ENCODE measurements around the gene SLAIN1.
"Not testable (repeated sequence)": the region's sequence is repeated elsewhere in the genome, so short reads cannot be mapped to it uniquely, and the experiment has no call there.

The SLAIN1 gene

DNA sequence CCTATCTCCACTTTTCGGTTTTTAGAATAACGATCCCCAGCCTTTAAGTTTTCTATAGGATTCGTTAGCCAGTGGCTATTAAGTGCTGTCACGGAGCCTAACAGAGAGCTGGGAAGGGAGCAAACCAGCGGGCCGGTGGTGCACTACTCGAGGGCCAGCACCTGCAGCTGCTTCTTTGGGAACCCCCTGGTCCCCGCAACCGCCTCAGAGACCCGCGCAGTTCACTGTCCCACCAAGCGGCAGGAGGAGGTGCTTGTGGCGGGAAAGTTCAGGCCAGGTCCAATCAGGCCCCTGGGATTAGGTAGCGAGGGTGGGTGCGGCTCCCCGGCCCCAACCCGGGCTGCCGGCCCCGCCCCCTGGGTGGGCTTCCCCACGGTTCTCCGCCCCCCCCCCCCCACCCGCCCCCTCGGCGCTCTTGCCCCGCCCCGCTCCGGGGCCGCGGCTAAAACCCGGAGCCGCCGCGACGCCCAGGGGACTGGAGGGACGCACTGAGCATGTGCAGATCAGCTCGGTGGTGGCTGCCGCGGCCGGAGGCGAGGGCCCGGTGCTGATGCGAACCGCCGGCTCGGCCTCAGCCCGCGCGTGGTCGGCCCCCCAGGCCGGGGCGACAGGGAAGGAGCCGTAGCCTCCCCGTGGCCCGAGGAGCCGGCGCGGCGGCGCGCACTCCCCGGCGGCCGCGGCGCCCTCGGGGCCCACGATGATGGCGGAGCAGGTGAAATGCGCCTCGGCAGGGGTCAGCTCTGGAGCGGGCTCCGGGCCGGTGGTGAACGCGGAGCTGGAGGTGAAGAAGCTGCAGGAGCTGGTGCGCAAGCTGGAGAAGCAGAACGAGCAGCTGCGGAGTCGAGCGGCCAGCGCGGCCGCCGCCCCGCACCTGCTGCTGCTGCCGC is at the start of gene SLAIN1:
SLAIN1 (plus strand) TSS at position 471 of the 887 bp plus-strand sequence; CDS start at position 698, 227 bp downstream.
- H3K4me1 ChIP-seq (ENCODE audit: insufficient read depth, low read length): peaks cover 8% of the 10 kb centered on the region
- peak within 1 kb of the TSS; percentile 65 to 76 for H3K4me3 ChIP-seq (ENCODE audit: low read depth in 1 of 2, low read length in 2 of 2)
- H3K27me3 ChIP-seq (ENCODE audit: control insufficient read depth in 1 of 2, insufficient read depth in 2 of 2, low read length in 2 of 2): no peaks in the 10 kb centered on the region
- H3K36me3 ChIP-seq (ENCODE audit: insufficient read depth, low read length): no peaks in the 10 kb centered on the region
- H3K9me3 ChIP-seq (ENCODE audit: low read length): no peaks in the 10 kb centered on the region
- peak within 1 kb of the TSS; percentile 61 for H3K27ac ChIP-seq (ENCODE audit: low read depth, low read length)
- H3K9ac ChIP-seq (ENCODE audit: low read length): peak within 1 kb of the TSS; percentile 41

DNA sequence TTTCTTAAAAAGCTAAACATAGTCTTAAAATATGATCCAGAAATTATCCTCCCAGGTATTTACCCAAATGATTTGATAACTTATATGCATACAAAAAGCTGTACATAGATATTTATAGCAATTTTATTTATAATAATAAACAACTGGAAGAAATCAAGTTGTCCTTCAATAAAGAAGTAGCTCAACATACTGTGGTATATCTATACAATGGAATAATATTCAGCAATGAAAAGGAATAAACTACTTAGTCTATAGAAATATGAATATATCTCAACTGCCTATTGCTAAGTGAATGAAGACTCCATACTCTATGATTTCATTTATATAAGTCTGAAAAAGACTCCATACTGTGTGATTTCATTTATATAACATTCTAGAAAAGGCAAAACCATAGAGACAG is 47.1 kb upstream of the SLAIN1 start:
- no peak overlapping the region for H3K27ac ChIP-seq (ENCODE audit: low read depth, low read length)
- H3K27me3 ChIP-seq (ENCODE audit: control insufficient read depth in 1 of 2, insufficient read depth in 2 of 2, low read length in 2 of 2): no peaks in the 10 kb centered on the region
- H3K36me3 ChIP-seq (ENCODE audit: insufficient read depth, low read length): no peaks in the 10 kb centered on the region
- H3K9ac ChIP-seq (ENCODE audit: low read length): no peak overlapping the region
- no peak overlapping the region for H3K4me3 ChIP-seq (ENCODE audit: low read depth in 1 of 2, low read length in 2 of 2)
- H3K4me1 ChIP-seq (ENCODE audit: insufficient read depth, low read length): no peaks in the 10 kb centered on the region
- H3K9me3 ChIP-seq (ENCODE audit: low read length): no peaks in the 10 kb centered on the region

DNA sequence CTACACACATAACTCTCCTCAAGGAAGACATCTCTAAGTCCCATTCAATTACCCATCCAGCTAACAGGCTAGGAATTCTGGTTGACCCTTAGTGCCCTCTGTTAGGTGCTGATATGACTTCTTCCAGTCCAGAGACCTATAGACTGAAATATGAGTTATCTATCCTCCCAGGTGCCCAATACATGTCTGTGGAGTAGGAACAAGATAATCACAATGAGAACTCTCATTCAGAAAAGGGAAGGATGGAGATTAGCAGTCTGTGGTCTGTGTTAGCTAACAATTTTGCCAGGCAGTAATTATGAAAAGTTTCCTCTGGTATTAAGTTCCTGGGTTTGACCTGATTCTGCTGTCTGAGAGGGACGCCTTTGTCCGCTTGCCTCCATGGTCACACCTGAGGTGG is 44.2 kb upstream of the SLAIN1 start:
- H3K4me3 ChIP-seq (ENCODE audit: low read depth in 1 of 2, low read length in 2 of 2): no peak overlapping the region
- H3K4me1 ChIP-seq (ENCODE audit: insufficient read depth, low read length): no peaks in the 10 kb centered on the region
- H3K27me3 ChIP-seq (ENCODE audit: control insufficient read depth in 1 of 2, insufficient read depth in 2 of 2, low read length in 2 of 2): no peaks in the 10 kb centered on the region
- no peak overlapping the region for H3K9ac ChIP-seq (ENCODE audit: low read length)
- no peak overlapping the region for H3K27ac ChIP-seq (ENCODE audit: low read depth, low read length)
- H3K9me3 ChIP-seq (ENCODE audit: low read length): no peaks in the 10 kb centered on the region
- H3K36me3 ChIP-seq (ENCODE audit: insufficient read depth, low read length): no peaks in the 10 kb centered on the region

DNA sequence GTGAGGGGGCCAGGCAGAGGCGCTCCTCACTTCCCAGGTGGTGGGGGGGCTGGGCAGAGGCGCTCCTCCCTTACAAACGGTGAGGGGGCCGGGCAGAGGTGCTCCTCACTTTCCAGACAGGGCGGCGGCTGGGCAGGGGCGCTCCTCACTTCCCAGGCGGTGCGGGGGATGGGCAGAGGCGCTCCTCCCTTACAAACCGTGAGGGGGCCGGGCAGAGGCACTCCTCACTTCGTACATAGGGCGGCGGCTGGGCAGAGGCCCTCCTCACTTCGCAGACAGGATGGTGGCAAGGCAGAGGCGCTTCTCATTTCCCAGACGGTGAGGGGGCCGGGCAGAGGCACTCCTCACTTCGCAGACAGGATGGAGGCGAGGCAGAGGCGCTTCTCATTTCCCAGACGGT is 37.5 kb upstream of the SLAIN1 start:
- H3K36me3 ChIP-seq (ENCODE audit: insufficient read depth, low read length); H3K4me1 ChIP-seq (ENCODE audit: insufficient read depth, low read length); H3K4me3 ChIP-seq (ENCODE audit: low read depth in 1 of 2, low read length in 2 of 2); H3K9ac ChIP-seq (ENCODE audit: low read length); H3K9me3 ChIP-seq (ENCODE audit: low read length); H3K27ac ChIP-seq (ENCODE audit: low read depth, low read length); H3K27me3 ChIP-seq (ENCODE audit: control insufficient read depth in 1 of 2, insufficient read depth in 2 of 2, low read length in 2 of 2): not testable (repeated sequence)

DNA sequence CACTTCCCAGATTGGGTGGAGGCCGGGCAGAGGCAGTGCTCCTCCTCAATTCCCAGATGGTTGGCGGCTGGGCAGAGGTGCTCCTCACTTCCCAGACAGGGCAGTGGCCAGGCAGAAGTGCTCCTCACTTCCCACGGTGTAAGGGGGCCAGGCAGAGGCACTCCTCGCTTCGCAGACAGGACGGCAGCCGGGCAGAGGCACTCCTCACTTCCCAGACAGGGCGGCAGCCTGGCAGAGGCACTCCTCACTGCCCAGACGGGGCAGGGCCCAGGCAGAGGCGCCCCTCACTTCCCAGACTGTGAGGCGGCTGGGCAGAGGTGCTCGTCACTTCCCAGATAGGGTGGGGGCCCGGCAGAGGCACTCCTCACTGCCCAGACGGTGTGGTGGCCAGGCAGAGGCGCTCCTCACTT is 36.6 kb upstream of the SLAIN1 start:
- H3K4me3 ChIP-seq (ENCODE audit: low read depth in 1 of 2, low read length in 2 of 2): no peak overlapping the region
- H3K27me3 ChIP-seq (ENCODE audit: control insufficient read depth in 1 of 2, insufficient read depth in 2 of 2, low read length in 2 of 2): no peaks in the 10 kb centered on the region
- H3K9ac ChIP-seq (ENCODE audit: low read length): no peak overlapping the region
- H3K36me3 ChIP-seq (ENCODE audit: insufficient read depth, low read length): no peaks in the 10 kb centered on the region
- no peaks in the 10 kb centered on the region for H3K9me3 ChIP-seq (ENCODE audit: low read length)
- no peaks in the 10 kb centered on the region for H3K4me1 ChIP-seq (ENCODE audit: insufficient read depth, low read length)
- no peak overlapping the region for H3K27ac ChIP-seq (ENCODE audit: low read depth, low read length)

DNA sequence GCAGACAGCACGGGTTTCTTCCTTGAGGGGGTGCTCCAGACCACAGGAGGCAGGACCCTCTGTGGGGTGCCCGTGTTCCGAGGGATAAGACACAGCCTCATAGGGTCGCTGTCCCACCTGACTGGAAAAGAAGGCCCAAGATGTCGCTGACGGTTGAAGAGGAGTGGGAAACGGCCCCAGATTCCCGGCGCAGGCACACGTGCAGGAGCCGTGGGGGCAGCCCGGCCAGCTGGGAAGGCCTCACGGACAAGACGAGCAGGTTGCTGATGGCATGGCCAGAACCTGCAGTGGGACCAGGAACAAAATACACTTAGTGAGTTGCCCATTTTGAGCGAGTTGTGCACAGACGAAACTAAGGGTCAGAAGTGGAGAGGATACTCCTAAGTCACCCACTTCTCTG is 35.2 kb upstream of the SLAIN1 start:
- H3K27me3 ChIP-seq (ENCODE audit: control insufficient read depth in 1 of 2, insufficient read depth in 2 of 2, low read length in 2 of 2); H3K4me1 ChIP-seq (ENCODE audit: insufficient read depth, low read length); H3K9ac ChIP-seq (ENCODE audit: low read length); H3K4me3 ChIP-seq (ENCODE audit: low read depth in 1 of 2, low read length in 2 of 2); H3K36me3 ChIP-seq (ENCODE audit: insufficient read depth, low read length); H3K27ac ChIP-seq (ENCODE audit: low read depth, low read length); H3K9me3 ChIP-seq (ENCODE audit: low read length): not testable (repeated sequence)

DNA sequence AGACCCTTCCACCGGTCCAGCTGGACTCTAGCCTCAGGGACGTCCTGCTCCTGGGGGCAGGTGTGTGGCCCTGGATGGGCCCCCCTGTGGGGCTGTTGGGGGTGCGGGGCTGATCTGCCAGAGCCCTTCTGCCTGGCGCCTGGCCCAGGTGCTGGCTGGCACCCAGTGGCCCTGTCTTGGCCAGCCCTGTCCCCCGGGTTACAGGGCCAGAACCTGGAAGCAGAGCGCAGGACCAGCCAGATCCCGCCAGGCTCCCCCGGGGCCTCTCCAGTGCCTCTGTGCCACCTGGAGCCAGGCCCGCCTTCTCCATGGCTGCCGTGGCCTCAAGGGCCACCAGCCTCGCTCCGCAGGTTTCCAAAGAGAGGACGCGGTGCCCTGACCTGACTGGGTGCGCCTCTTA is 34.7 kb upstream of the SLAIN1 start:
- not testable (repeated sequence) for H3K27me3 ChIP-seq (ENCODE audit: control insufficient read depth in 1 of 2, insufficient read depth in 2 of 2, low read length in 2 of 2); H3K4me1 ChIP-seq (ENCODE audit: insufficient read depth, low read length); H3K9me3 ChIP-seq (ENCODE audit: low read length); H3K9ac ChIP-seq (ENCODE audit: low read length); H3K4me3 ChIP-seq (ENCODE audit: low read depth in 1 of 2, low read length in 2 of 2); H3K27ac ChIP-seq (ENCODE audit: low read depth, low read length); H3K36me3 ChIP-seq (ENCODE audit: insufficient read depth, low read length)

DNA sequence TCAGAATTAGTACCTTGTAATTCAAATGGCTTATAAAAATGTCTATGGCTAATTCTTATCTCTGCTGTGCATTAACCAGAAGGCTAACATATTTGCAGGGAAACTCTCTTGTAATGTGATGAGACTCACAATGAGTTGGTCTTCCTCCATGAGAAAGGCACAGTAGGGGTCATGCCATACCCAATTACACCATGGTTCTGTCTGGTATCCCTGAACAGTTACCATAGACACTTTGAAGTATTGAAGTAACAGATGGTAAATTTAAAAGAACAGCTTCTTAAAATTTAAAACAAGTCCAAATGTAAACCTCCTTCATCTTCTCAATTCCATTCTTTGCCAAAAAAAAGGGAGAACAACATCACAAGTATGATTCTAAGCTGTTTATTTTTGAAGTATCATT is 22.6 kb upstream of the SLAIN1 start:
- H3K9me3 ChIP-seq (ENCODE audit: low read length): no peaks in the 10 kb centered on the region
- H3K27me3 ChIP-seq (ENCODE audit: control insufficient read depth in 1 of 2, insufficient read depth in 2 of 2, low read length in 2 of 2): no peaks in the 10 kb centered on the region
- H3K36me3 ChIP-seq (ENCODE audit: insufficient read depth, low read length): no peaks in the 10 kb centered on the region
- H3K9ac ChIP-seq (ENCODE audit: low read length): no peak overlapping the region
- H3K4me1 ChIP-seq (ENCODE audit: insufficient read depth, low read length): no peaks in the 10 kb centered on the region
- no peak overlapping the region for H3K4me3 ChIP-seq (ENCODE audit: low read depth in 1 of 2, low read length in 2 of 2)
- no peak overlapping the region for H3K27ac ChIP-seq (ENCODE audit: low read depth, low read length)

DNA sequence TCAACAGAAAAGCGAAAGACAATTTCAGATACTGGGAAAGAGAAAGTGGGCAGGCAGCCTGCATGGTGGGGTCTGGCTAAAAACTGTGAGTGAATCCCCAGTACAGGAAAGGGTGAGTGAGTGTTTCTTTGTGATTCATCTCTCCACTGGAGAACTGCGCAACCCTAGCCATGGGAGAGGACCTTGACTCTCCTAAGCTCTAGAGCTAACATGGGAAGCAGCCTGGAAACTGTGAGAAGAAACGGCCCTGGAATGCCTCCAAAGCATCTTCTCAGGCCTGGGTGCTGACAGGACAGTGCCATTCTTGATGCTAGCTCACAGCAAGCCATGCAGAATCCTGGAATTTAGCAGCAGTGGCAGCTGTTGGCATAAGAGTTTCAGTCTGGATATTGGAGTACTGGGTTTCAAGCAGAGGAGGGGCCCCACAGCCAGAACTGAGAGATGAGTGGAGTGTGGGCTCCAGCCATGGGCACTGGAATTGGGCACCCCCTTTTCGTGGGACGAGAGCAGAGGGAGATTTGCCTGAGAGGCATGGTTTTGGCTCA is 18.7 kb upstream of the SLAIN1 start:
- H3K4me3 ChIP-seq (ENCODE audit: low read depth in 1 of 2, low read length in 2 of 2): no peak overlapping the region

DNA sequence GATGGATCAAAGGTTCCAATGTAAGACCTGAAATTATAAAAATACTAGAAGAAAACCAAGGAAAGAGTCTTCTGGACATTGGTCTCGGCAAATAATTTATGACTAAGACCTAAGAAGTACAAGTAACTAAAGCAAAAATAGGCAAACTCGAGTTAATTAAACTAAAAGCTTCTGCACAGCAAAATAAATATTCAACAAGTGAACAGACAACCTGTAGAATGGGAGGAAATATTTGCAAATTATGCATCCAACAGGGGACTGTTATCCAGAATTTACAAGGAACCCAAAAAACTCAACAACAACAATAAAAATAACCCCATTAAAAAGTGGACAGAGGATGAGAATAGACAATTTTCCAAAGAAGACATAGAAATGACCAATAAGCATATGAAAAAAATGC is 9.7 kb upstream of the SLAIN1 start:
- H3K9me3 ChIP-seq (ENCODE audit: low read length): no peaks in the 10 kb centered on the region
- no peak overlapping the region for H3K9ac ChIP-seq (ENCODE audit: low read length)
- no peak overlapping the region for H3K27ac ChIP-seq (ENCODE audit: low read depth, low read length)
- H3K27me3 ChIP-seq (ENCODE audit: control insufficient read depth in 1 of 2, insufficient read depth in 2 of 2, low read length in 2 of 2): no peaks in the 10 kb centered on the region
- no peak overlapping the region for H3K4me3 ChIP-seq (ENCODE audit: low read depth in 1 of 2, low read length in 2 of 2)
- no peaks in the 10 kb centered on the region for H3K4me1 ChIP-seq (ENCODE audit: insufficient read depth, low read length)
- H3K36me3 ChIP-seq (ENCODE audit: insufficient read depth, low read length): no peaks in the 10 kb centered on the region

More for the DNA sequence above, 18.7 kb upstream of the SLAIN1 start:
- H3K9me3 ChIP-seq (ENCODE audit: low read length): no peaks in the 10 kb centered on the region
- H3K9ac ChIP-seq (ENCODE audit: low read length): no peak overlapping the region
- H3K36me3 ChIP-seq (ENCODE audit: insufficient read depth, low read length): no peaks in the 10 kb centered on the region
- no peaks in the 10 kb centered on the region for H3K4me1 ChIP-seq (ENCODE audit: insufficient read depth, low read length)
- no peaks in the 10 kb centered on the region for H3K27me3 ChIP-seq (ENCODE audit: control insufficient read depth in 1 of 2, insufficient read depth in 2 of 2, low read length in 2 of 2)
- no peak overlapping the region for H3K27ac ChIP-seq (ENCODE audit: low read depth, low read length)

DNA sequence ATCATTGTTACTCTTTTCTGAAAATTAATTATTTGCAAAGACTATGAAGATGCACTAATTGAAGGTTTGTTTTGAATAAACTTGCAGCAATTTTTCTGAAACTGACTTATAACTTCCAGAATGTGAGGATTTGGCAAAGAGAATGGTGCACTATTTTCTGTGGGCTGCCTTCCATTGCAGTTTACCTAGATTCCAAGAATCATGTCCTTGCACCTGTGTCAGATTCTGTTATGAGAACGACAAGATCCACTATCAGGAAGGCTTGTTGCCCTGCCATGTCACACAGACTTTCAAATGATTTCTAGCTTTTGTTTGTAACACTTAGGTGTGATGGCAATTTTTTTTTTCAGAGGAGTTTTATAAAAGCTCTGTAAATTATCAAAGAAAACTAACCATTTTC is 5.6 kb upstream of the SLAIN1 start:
- H3K9me3 ChIP-seq (ENCODE audit: low read length): no peaks in the 10 kb centered on the region
- H3K9ac ChIP-seq (ENCODE audit: low read length): no peak overlapping the region
- H3K27me3 ChIP-seq (ENCODE audit: control insufficient read depth in 1 of 2, insufficient read depth in 2 of 2, low read length in 2 of 2): no peaks in the 10 kb centered on the region
- H3K27ac ChIP-seq (ENCODE audit: low read depth, low read length): no peak overlapping the region
- no peaks in the 10 kb centered on the region for H3K36me3 ChIP-seq (ENCODE audit: insufficient read depth, low read length)
- H3K4me3 ChIP-seq (ENCODE audit: low read depth in 1 of 2, low read length in 2 of 2): no peak overlapping the region
- no peaks in the 10 kb centered on the region for H3K4me1 ChIP-seq (ENCODE audit: insufficient read depth, low read length)

Data from muscle layer of colon (tissue), 2 donors.